GM18498 (cell line): ENCODE measurements around the gene GARIN1A.

Source experiments
- ATAC-seq: cut with Tn5 transposase; IDR thresholded peaks from one replicate; pipeline ENCODE4 v1.9.1; 2021; ENCODE audit warnings: mild to moderate bottlenecking, moderate library complexity; ENCODE audit not compliant: unreplicated experiment

GARIN1A gene

DNA sequence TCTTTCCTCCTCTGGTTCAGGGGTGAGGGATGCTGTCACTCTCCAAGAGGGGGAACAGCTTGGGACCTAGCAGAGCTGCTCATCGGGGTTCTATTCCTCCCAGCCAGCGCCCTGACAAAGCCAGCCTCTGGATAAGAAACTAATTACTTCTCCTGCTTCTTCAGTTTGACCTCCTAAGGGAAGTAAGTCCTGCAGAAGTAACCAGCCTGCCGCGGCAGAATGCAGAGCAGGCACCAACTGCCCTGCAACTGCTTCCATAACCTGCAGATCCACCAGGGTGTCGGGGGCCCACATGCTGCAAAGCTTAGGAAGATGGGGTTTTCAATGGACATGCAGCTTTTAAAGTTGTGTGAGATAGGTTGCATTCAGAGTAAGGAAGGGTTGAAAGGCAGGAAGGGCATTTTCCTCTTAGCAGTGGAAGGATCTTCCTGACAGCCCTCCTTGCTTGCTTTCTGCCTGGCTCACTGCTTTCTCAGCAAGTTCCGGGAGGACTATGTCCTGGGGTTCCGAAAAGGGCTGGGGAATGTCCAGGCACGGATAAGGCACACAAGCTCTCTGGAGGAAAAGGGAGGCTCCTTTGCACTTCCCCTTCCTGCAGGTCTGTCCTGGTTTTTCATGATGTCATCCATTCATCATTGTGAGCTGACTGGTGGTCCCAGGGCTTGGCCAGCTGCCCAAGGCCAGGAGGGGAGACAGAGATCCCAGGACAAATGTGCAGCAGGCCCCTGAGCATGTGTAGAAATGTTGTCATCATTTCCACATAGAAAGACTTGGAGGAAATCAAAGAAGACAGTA is 42.8 kb downstream of the GARIN1A start:
- no peak for ATAC-seq

DNA sequence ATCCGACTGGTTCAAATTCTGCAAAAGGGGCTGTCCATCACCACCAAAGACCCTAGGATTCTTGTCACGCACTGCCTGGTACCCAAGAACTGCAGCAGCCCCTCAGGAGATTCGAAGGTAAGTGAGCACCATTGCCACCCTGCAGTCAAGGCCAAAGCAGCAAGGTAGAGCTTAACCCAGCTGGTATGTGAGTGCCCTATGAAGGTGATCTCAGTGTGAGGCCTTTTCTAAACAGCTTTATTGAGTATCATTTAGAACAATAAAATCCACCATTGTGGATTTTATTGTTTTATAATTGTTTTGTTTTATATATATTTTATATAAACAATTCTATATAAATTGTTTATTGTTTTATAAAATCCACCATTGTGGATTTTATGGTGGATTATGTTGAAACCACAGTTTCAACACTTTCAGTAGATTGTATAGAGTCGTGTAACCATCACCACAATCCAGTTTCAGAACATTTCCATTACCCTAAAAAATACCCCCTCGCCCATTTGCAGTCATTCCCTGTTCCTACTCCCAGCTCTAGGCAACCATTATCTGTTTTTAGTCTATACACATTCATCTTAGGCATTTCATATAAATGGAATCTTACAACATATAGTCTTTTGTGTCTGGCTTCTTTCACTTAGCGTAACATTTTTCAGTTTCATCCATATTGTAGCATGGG is 47.0 kb downstream of the GARIN1A start:
- no peak for ATAC-seq

DNA sequence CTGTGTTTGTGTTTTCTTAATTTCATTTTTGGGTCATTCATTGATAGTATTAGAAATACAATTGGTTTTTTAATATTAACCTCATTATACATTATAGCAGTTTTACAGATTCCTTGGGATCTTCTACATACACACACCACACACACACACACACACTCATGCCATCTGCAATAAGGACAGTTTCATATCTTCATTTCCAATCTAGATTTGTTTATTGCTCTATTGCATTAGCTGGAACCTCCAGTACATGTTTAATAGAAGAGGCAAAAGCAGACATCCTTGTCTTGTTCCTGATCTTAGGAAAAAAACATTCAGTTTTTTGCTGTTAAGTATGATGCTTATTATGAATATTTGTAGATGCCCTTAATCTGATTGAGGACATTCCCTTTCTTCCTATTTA is 49.3 kb downstream of the GARIN1A start:
- ATAC-seq = no peak
